IMR-90 (cell line): ENCODE data around the gene GRIK3. TPM values are rescaled to one million over a fixed set of nuclear protein-coding genes. Genes with fewer than 3 reads are reported as not detected.

ENCODE experiments used
- ATAC-seq: fragments of 200-7000 bp; cut with Tn5 transposase; 2 replicates; pipeline ENCODE4 v1.9.1; 2020; ENCODE audit warnings: low read depth, mild to moderate bottlenecking, moderate library complexity
- BruUV-seq: library from RNA; stranded (reverse); fragments of 400-500 nt; replicated peaks from 2 replicates; lab custom pipeline; 2021; lab: Mats Ljungman, UMichigan
- CTCF ChIA-PET: fragments of 300-600 bp; formaldehyde crosslinking; extraction: SDS; loops from one replicate; lab custom pipeline; 2021; ENCODE audit warnings: antibody characterized with exemption; lab: Yijun Ruan, JAX
- POLR2A ChIA-PET: fragments of 300-600 bp; sonication (Branson Sonifier 250); formaldehyde crosslinking; loops from one replicate; lab custom pipeline; 2022; ENCODE audit warnings: antibody characterized with exemption; ENCODE audit not compliant: unreplicated experiment; lab: Charles Lee
- DNase-seq: peaks from one replicate; pipeline ENCODE4 v3.0.0; 2013
- H2AFZ ChIP-seq: replicated peaks from 2 replicates; pipeline ENCODE3; 2013; ENCODE audit warnings: low read length, mild to moderate bottlenecking; ENCODE audit not compliant: poor library complexity
- H2AK5ac ChIP-seq: 2 replicates; pipeline ENCODE4 v1.6.1; 2013; ENCODE audit warnings: low read depth, low read length, inconsistent platforms
- H2AK9ac ChIP-seq: replicated peaks from 2 replicates; pipeline ENCODE3; 2013; ENCODE audit warnings: mild to moderate bottlenecking, low read depth, low read length, moderate library complexity; ENCODE audit not compliant: poor library complexity
- H2BK120ac ChIP-seq: 2 replicates; pipeline ENCODE4 v1.6.1; 2013; ENCODE audit warnings: low read depth, low read length, inconsistent platforms
- H2BK15ac ChIP-seq: 3 replicates; pipeline ENCODE4 v1.6.1; 2013; ENCODE audit warnings: low read depth, low read length, inconsistent platforms
- H2BK20ac ChIP-seq: 2 replicates; pipeline ENCODE4 v1.6.1; 2013; ENCODE audit warnings: low read depth, mild to moderate bottlenecking, inconsistent platforms, low read length, moderate library complexity
- H2BK5ac ChIP-seq: 2 replicates; pipeline ENCODE4 v1.6.1; 2013; ENCODE audit warnings: mild to moderate bottlenecking, low read depth, low read length, inconsistent platforms; ENCODE audit not compliant: poor library complexity, severe bottlenecking
- H3K14ac ChIP-seq: replicated peaks from 2 replicates; pipeline ENCODE4 v1.6.1; 2013; ENCODE audit warnings: low read depth, low read length, inconsistent platforms
- H3K18ac ChIP-seq: 2 replicates; pipeline ENCODE4 v1.6.1; 2013; ENCODE audit warnings: low read depth, low read length, control low read depth
- H3K23ac ChIP-seq: 2 replicates; pipeline ENCODE4 v1.6.1; 2013; ENCODE audit warnings: low read depth, low read length, inconsistent platforms
- H3K27ac ChIP-seq: 2 replicates; pipeline ENCODE4 v1.5.1; 2013; ENCODE audit warnings: mild to moderate bottlenecking, control low read depth, low read length; ENCODE audit not compliant: insufficient read depth
- H3K27me3 ChIP-seq: 2 replicates; pipeline ENCODE4 v1.6.1; 2013; ENCODE audit warnings: low read length; ENCODE audit not compliant: control insufficient read depth, insufficient read depth
- H3K36me3 ChIP-seq: 2 replicates; pipeline ENCODE4 v1.6.1; 2013; ENCODE audit warnings: low read length, mixed read lengths; ENCODE audit not compliant: control insufficient read depth, insufficient read depth
- H3K4ac ChIP-seq: 2 replicates; pipeline ENCODE4 v1.6.1; 2013; ENCODE audit warnings: low read depth, low read length, inconsistent platforms
- H3K4me1 ChIP-seq: 2 replicates; pipeline ENCODE4 v1.6.1; 2013; ENCODE audit warnings: low read length, mixed read lengths; ENCODE audit not compliant: control insufficient read depth, insufficient read depth
- H3K4me2 ChIP-seq: 2 replicates; pipeline ENCODE4 v1.6.1; 2013; ENCODE audit warnings: low read depth, mild to moderate bottlenecking, control low read depth, low read length, moderate library complexity
- H3K4me3 ChIP-seq: 2 replicates; pipeline ENCODE4 v1.5.1; 2013; ENCODE audit warnings: low read depth, mild to moderate bottlenecking, control low read depth, low read length, moderate library complexity; ENCODE audit not compliant: insufficient read depth
- H3K56ac ChIP-seq: 2 replicates; pipeline ENCODE4 v1.6.1; 2013; ENCODE audit warnings: low read length, inconsistent platforms; ENCODE audit not compliant: insufficient read depth; ENCODE audit errors: extremely low read depth
- H3K79me1 ChIP-seq, 2 experiments: 2 replicates each; pipeline ENCODE4 v1.6.1; 2013; ENCODE audit warnings: low read length in 2 of 2, inconsistent platforms in 1 of 2, low read depth in 1 of 2
- H3K9ac ChIP-seq: 2 replicates; pipeline ENCODE4 v1.6.1; 2013; ENCODE audit warnings: low read depth, low read length, control low read depth
- H3K9me1 ChIP-seq: 2 replicates; pipeline ENCODE4 v1.6.1; 2013; ENCODE audit warnings: low read length, inconsistent platforms; ENCODE audit not compliant: insufficient read depth
- H3K9me3 ChIP-seq: 2 replicates; pipeline ENCODE4 v1.6.1; 2013; ENCODE audit warnings: low read length; ENCODE audit not compliant: control insufficient read depth, insufficient read depth
- H4K20me1 ChIP-seq: 2 replicates; pipeline ENCODE4 v1.6.1; 2013; ENCODE audit warnings: low read length, inconsistent platforms; ENCODE audit not compliant: insufficient read depth
- H4K5ac ChIP-seq: 2 replicates; pipeline ENCODE4 v1.6.1; 2013; ENCODE audit warnings: mild to moderate bottlenecking, low read depth, low read length, control low read depth
- H4K8ac ChIP-seq, 2 experiments: 2 replicates each; pipeline ENCODE4 v1.6.1; 2013; ENCODE audit warnings: low read depth in 2 of 2, low read length in 2 of 2, control low read depth in 1 of 2, inconsistent platforms in 1 of 2
- H4K91ac ChIP-seq: 2 replicates; pipeline ENCODE4 v1.6.1; 2013; ENCODE audit warnings: low read depth, low read length, inconsistent platforms; ENCODE audit not compliant: insufficient read depth
- BHLHE40 ChIP-seq: fragments of 150-350 bp; IDR thresholded peaks from 2 replicates; pipeline ENCODE4 v1.6.1; 2016; ENCODE audit warnings: mild to moderate bottlenecking, low read depth, low read length
- CEBPB ChIP-seq: IDR thresholded peaks from 2 replicates; pipeline ENCODE4 v1.6.1; 2012; ENCODE audit warnings: low read depth, low read length, improper control_type of control experiment
- CHD1 ChIP-seq: IDR thresholded peaks from 2 replicates; pipeline ENCODE4 v1.6.1; 2012; ENCODE audit warnings: low read depth, low read length, improper control_type of control experiment
- FOS ChIP-seq: fragments of 150-350 bp; IDR thresholded peaks from 2 replicates; pipeline ENCODE4 v1.6.1; 2016; ENCODE audit warnings: low read depth, low read length
- MAFK ChIP-seq: IDR thresholded peaks from 2 replicates; pipeline ENCODE4 v1.6.1; 2012; ENCODE audit warnings: low read depth, low read length, improper control_type of control experiment
- MAZ ChIP-seq: IDR thresholded peaks from 2 replicates; pipeline ENCODE4 v1.6.1; 2012; ENCODE audit warnings: low read depth, mild to moderate bottlenecking, low read length, improper control_type of control experiment, moderate library complexity, borderline replicate concordance
- MXI1 ChIP-seq: IDR thresholded peaks from 2 replicates; pipeline ENCODE4 v1.6.1; 2012; ENCODE audit warnings: low read depth, mild to moderate bottlenecking, low read length, moderate library complexity, borderline replicate concordance
- NFE2L2 ChIP-seq: fragments of 150-350 bp; IDR thresholded peaks from 2 replicates; pipeline ENCODE4 v1.6.1; 2016; ENCODE audit warnings: low read depth, mild to moderate bottlenecking, low read length
- POLR2A ChIP-seq: IDR thresholded peaks from 2 replicates; pipeline ENCODE4 v1.6.1; 2012; ENCODE audit warnings: mild to moderate bottlenecking, low read depth, low read length
- RAD21 ChIP-seq: IDR thresholded peaks from 2 replicates; pipeline ENCODE4 v1.6.1; 2012; ENCODE audit warnings: low read length, improper control_type of control experiment
- RCOR1 ChIP-seq: IDR thresholded peaks from 2 replicates; pipeline ENCODE4 v1.6.1; 2012; ENCODE audit warnings: mild to moderate bottlenecking, low read length, improper control_type of control experiment; ENCODE audit not compliant: insufficient replicate concordance
- WGBS, 2 experiments: methylation state at CpG; one replicate each; pipeline versions ENCODE4 v1.1.5 to v1.1.7; 2013; ENCODE audit warnings: missing lambda C conversion rate in 2 of 2; ENCODE audit not compliant: insufficient read length in 1 of 2; ENCODE audit errors: extremely low coverage in 2 of 2; 5-methylcytosine and 5-hydroxymethylcytosine counted together
- dilution Hi-C: fragments of 300-500 bp; cut with HindIII; formaldehyde crosslinking; loops from one replicate; pipeline ENCODE4 v1.14.3; 2018; ENCODE audit warnings: low sequenced_read_pairs; ENCODE audit not compliant: unreplicated experiment
- in situ Hi-C: fragments of 300-500 bp; cut with MboI; formaldehyde crosslinking; loops from 3 replicates; pipeline ENCODE4 v1.14.3; 2019; ENCODE audit warnings: low sequenced_read_pairs, inconsistent platforms, mixed read lengths
- intact Hi-C: fragments of 100-400 bp; cut with micrococcal nuclease; formaldehyde crosslinking; loops from 2 replicates; pipeline ENCODE4 v1.10.0; 2022
- polyA plus RNA-seq, 3 experiments: library from polyadenylated mRNA; depleted of rRNA; stranded (reverse); fragments of >200 nt; gene quantifications; 2 replicates each; pipeline ENCODE4 v1.2.3, GENCODE V29; 2012; ENCODE audit warnings: low replicate concordance in 1 of 3
- total RNA-seq: library from RNA; depleted of rRNA; stranded (reverse); fragments of >200 nt; gene quantifications from 2 replicates; pipeline ENCODE4 v1.2.3, GENCODE V29; 2012
- TF ChIP-seq, protein P1 (sequence below): fragments of 150-350 bp; IDR thresholded peaks from 2 replicates; pipeline ENCODE4 v1.6.1; 2016; ENCODE audit warnings: low read depth, mild to moderate bottlenecking, low read length, moderate library complexity, borderline replicate concordance
- TF ChIP-seq, protein P2 (sequence below): fragments of 150-350 bp; IDR thresholded peaks from 2 replicates; pipeline ENCODE4 v1.6.1; 2017; ENCODE audit warnings: mild to moderate bottlenecking, antibody characterized with exemption, low read length, low read depth

GRIK3 gene
- total and polyA plus RNA-seq, 2 of the 4 experiments (the other 2 are of a cell fraction) = not detected

DNA sequence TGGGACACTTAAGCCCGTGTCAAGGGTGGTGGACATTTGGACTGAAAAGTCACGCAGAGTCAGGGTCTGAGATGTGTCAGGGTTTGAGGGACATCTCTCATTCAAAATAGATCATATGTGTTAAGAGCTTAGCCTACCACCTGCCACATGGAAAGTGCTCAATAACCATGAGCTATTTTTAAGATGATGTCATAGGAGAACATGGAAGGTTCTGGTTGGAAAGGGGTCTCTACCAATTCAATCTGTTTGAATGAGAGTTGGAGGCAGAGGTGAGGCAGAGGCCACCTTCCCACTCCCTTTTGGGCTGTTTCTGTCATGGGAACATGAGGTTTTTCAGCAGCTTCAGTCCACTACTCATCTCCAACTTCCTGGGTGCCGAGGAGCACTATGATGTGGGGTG is 239.9 kb downstream of the GRIK3 start:
- no TSS peak for BruUV-seq
- H3K4me2 ChIP-seq = no peak overlapping the region
- H2BK120ac ChIP-seq = no peak overlapping the region
- H3K56ac ChIP-seq = no peak overlapping the region
- H2AFZ ChIP-seq = no peak overlapping the region
- WGBS, 2 experiments = no CpG with 5 or more reads among the region's 3 CpGs
- H3K4me1 ChIP-seq = no peaks in the 10 kb centered on the region
- H2AK5ac ChIP-seq = no peak overlapping the region
- intact Hi-C loops = no loop called here
- ChIA-PET CTCF (no interaction called here), POLR2A (no interaction called here)
- no peak overlapping the region for H2BK15ac ChIP-seq
- H3K9ac ChIP-seq = no peak overlapping the region
- no peak overlapping the region for H2BK5ac ChIP-seq
- no peak overlapping the region for H4K91ac ChIP-seq
- H3K14ac ChIP-seq = no peak overlapping the region
- TF ChIP-seq, protein P1, sequence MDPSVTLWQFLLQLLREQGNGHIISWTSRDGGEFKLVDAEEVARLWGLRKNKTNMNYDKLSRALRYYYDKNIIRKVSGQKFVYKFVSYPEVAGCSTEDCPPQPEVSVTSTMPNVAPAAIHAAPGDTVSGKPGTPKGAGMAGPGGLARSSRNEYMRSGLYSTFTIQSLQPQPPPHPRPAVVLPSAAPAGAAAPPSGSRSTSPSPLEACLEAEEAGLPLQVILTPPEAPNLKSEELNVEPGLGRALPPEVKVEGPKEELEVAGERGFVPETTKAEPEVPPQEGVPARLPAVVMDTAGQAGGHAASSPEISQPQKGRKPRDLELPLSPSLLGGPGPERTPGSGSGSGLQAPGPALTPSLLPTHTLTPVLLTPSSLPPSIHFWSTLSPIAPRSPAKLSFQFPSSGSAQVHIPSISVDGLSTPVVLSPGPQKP = no peak
- no peak for TF ChIP-seq NFE2L2
- TF ChIP-seq CEBPB = no peak
- TF ChIP-seq MAFK = no peak
- TF ChIP-seq FOS = no peak
- no peak for TF ChIP-seq MXI1
- no peak for TF ChIP-seq BHLHE40
- TF ChIP-seq RCOR1 = no peak
- TF ChIP-seq RAD21 = no peak
- no peak for TF ChIP-seq CHD1
- TF ChIP-seq MAZ = no peak
- no peak for TF ChIP-seq POLR2A
- TF ChIP-seq, protein P2, sequence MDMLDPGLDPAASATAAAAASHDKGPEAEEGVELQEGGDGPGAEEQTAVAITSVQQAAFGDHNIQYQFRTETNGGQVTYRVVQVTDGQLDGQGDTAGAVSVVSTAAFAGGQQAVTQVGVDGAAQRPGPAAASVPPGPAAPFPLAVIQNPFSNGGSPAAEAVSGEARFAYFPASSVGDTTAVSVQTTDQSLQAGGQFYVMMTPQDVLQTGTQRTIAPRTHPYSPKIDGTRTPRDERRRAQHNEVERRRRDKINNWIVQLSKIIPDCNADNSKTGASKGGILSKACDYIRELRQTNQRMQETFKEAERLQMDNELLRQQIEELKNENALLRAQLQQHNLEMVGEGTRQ = no peak
- no peak overlapping the region for H4K5ac ChIP-seq
- H3K27me3 ChIP-seq = no peaks in the 10 kb centered on the region
- H3K79me1 ChIP-seq = no peaks in the 10 kb centered on the region
- no peak overlapping the region for H3K23ac ChIP-seq
- ATAC-seq (no peak), DNase-seq (no peak)
- no peak overlapping the region for H4K8ac ChIP-seq
- H2BK20ac ChIP-seq = no peak overlapping the region
- no peak overlapping the region for H3K27ac ChIP-seq
- dilution Hi-C loops = no loop called here
- no peak overlapping the region for H2AK9ac ChIP-seq
- no peak overlapping the region for H3K4me3 ChIP-seq
- H3K9me3 ChIP-seq = no peaks in the 10 kb centered on the region
- no peaks in the 10 kb centered on the region for H4K20me1 ChIP-seq
- H3K4ac ChIP-seq = no peak overlapping the region
- no peak overlapping the region for H3K18ac ChIP-seq
- no peaks in the 10 kb centered on the region for H3K36me3 ChIP-seq
- H3K9me1 ChIP-seq = no peaks in the 10 kb centered on the region
- in situ Hi-C loops = no loop called here
